ENCODE results near the gene MCEE.
"Not testable (repeated sequence)": the region's sequence is repeated elsewhere in the genome, so short reads cannot be mapped to it uniquely, and the experiment has no call there.

The MCEE gene

DNA sequence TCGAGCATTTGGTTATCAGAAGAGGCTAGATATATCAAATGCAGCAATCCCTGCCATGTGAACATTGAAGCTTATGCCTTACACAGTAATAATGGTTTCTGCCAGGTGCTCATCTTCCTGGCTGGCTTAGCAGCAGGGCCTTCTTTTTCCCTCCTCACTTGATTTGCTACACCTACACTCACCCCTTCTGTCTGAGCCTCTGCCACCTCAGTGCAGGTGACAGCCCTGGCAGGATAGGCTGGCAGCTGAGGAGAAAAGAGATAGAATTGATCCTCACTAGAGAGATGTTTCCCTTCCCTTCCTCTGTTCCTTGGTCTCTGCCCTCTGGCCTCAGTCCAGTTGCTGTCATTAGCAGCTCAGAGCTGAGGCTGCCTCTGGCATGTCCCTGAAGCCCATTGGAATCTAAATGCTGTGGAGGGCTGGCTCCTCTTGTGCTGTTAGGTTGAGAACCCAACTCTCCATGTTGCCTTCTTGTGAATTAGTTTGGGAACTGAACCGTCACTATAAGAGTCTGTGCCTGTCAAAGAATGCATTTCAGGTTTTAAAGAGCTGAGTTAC is 18.6 kb upstream of the MCEE start:
- DNase-seq (ENCODE audit: insufficient read length, low spot score) = no peak
- TF ChIP-seq POLR2A (IDR thresholded peaks at IDR 0.05; ENCODE audit: low read depth, low read length) = no peak
- FAIRE-seq = no peak

DNA sequence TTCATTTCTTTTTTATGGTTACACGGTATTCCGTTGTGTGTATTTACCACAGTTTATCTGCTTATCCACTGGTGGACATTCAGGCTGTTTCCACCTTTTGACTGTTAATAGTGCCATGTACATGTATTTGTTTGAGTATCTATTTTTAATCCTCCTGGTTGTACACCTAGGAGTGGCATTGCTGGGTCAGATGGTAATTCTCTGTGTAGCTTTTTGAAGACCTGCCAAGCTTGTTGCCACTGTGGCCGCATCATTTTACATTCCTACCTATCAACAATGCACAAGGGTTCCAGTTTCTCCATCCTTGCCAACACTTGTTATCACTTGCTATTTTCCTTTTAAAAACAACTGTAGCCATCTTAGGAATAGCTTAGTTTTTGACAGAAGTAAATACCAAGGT is 13.8 kb upstream of the MCEE start:
- TF ChIP-seq POLR2A (IDR thresholded peaks at IDR 0.05; ENCODE audit: low read depth, low read length) = no peak
- no peak for DNase-seq (ENCODE audit: insufficient read length, low spot score)
- no peak for FAIRE-seq

DNA sequence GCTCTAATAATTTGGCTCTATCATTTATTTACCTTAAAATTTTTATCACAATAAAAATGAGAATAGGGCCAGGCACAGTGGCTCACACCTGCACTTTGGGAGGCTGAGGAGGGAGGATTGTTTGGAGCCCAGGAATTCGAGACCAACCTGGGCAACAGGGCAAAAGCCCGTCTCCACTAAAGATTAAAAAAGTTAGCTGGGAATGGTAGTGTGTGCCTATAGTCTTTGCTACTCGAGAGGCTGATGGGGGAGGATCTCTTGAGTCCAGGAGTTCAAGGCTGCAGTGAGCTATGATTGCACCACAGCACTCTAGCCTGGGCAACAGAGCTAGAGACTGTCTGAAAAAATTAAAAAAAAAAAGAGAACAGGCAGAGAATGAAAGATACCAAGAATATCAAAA is 6.1 kb upstream of the MCEE start:
- no peak for FAIRE-seq
- no peak for DNase-seq (ENCODE audit: insufficient read length, low spot score)
- no peak for TF ChIP-seq POLR2A (IDR thresholded peaks at IDR 0.05; ENCODE audit: low read depth, low read length)

DNA sequence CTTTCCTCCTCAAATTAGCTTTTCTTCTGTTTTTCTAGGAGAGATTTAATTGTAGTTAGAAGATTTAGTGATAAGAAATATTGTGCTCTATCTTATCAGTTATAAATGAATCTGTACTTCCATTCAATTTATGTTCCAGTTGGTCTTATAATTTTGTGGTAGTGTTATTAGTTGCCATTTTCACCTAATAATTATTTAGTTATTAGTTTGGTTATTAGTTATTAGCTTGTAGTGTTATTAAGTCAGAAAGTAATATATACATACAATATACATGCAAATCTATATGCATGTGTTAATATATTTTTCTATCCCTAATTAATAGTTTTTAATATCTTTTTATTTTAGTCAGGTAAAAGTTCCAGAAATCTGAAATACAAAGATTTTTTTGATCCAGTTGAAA is 3.6 kb upstream of the MCEE start:
- DNase-seq (ENCODE audit: insufficient read length, low spot score) (no peak), FAIRE-seq (no peak)
- no peak for TF ChIP-seq POLR2A (IDR thresholded peaks at IDR 0.05; ENCODE audit: low read depth, low read length)

DNA sequence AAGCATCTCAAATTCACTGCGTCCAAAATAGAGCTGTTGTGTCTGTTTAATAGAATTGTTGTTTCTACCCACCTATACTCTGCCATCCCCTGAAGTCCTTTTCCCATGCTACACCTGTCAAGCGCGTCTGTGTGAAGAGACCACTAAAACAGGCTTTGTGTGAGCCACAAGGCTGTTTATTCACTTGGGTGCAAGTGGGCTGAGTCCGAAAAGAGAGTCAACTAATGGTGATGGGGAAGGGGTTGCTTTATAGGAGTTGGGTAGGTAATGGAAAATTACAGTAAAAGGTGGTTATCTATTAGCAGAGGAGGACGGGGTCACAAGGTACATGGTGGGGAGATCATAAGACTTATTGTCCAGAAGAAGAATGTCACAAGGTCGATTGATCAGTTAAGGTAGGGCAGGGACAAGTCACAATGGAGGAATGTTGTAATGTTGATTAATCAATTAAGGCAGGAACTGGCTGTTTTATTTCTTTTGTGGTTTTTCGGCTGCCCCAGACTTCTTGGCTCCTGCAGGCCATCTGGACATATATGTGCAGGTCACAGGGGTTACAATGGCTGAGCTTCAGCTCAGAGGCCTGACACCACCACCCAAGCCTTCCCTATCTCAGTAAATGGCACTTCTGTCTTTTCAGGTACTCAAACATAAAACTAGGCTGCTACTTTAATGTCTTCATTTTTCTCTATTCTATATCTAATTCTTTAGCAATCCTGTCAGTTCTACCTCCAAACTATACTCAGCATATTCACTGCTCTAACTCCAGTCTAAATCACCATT is 1.5 kb upstream of the MCEE start:
- not testable (repeated sequence) for DNase-seq (ENCODE audit: insufficient read length, low spot score); FAIRE-seq

DNA sequence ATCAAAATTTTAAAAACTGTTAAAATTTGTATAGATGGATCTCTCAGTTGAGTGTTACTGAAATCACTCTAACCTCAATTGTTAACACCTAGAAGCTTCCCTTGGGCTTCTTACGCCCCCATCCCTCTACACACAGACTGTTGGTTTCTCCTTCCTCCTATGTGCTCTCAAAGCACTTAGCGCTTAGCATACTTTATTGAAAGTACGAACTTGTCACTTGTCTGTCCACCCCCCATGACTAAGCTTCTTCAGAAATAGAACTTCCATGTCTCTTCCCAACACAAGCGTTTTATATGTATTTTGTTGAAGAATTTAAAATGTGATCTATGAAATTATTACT is 846 bp upstream of the MCEE start:
- no peak for DNase-seq (ENCODE audit: insufficient read length, low spot score)
- FAIRE-seq = no peak
- TF ChIP-seq POLR2A (IDR thresholded peaks at IDR 0.05; ENCODE audit: low read depth, low read length) = no peak

DNA sequence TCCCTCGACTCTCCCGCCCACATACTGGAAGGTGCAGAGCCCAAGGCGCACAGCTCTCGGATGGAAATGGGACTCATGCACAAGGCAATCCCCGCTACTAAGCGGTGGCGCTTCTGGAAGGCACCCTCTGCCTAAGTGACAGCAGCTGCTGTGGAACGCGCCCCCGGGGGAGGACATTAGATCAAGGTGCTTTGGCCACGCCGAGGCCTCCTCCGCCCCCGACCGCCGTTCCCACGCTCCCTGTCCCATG is 202 bp downstream of the MCEE start:
- TF ChIP-seq POLR2A (IDR thresholded peaks at IDR 0.05; ENCODE audit: low read depth, low read length) = no peak
- DNase-seq (ENCODE audit: insufficient read length, low spot score) (peak; percentile 34), FAIRE-seq (no peak)

DNA sequence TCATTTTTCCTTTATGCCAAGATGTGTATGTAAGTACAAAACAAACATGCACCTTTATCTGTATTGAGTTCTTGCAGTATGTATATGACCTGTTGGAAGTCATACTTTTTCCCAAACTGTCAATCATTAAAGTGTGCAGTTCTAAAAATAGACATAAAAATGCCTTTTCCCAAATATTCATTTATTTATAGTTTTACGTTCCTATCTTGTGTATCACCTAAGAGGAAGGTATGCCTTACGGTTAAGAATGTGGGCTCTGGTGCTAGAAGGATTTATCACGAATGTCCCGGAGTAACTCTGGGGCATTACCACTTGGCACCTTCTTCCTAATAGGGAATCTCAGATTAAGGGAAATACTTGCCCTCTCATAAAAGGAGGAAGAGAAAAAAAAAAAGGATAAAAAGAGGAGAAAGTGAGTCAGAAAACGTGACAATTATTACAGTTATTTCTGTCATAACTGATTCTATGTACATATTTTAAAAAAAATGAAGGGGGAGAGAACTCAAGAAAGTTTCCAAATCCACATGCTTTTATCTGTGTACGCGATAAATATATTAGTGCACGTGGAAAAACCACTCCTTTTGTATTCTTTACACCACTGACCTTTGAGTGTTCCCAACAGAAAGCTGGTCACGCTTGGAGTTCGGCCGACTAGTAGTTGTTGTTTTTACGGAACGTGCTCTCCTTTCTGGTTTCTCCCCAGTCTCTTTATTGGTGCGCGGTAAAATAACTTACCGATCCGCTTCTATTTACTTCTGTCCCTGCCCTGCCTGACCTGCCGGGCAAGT is 721 bp downstream of the MCEE start:
- DNase-seq (ENCODE audit: insufficient read length, low spot score) (no peak), FAIRE-seq (no peak)
- TF ChIP-seq POLR2A (IDR thresholded peaks at IDR 0.05; ENCODE audit: low read depth, low read length) = no peak

DNA sequence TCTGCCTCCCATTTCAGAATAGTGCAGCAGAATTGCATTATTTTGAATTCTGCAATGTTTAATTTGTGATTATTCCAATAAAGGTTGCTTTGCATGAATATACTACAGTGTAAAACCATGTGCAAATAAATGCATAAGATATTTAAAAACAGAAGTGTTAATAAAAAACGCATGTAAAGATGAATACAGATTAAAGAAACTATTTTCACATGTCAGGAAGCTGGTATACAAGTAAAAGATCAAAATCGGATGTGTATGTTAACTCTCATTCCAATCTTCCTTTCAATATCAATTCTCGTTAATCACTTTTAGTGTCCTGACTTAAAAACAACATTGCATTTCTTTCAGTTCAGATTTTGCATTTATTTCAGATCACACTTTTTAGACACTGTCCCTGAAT is 3.1 kb downstream of the MCEE start:
- FAIRE-seq = no peak
- DNase-seq (ENCODE audit: insufficient read length, low spot score) = no peak
- TF ChIP-seq POLR2A (IDR thresholded peaks at IDR 0.05; ENCODE audit: low read depth, low read length) = no peak

DNA sequence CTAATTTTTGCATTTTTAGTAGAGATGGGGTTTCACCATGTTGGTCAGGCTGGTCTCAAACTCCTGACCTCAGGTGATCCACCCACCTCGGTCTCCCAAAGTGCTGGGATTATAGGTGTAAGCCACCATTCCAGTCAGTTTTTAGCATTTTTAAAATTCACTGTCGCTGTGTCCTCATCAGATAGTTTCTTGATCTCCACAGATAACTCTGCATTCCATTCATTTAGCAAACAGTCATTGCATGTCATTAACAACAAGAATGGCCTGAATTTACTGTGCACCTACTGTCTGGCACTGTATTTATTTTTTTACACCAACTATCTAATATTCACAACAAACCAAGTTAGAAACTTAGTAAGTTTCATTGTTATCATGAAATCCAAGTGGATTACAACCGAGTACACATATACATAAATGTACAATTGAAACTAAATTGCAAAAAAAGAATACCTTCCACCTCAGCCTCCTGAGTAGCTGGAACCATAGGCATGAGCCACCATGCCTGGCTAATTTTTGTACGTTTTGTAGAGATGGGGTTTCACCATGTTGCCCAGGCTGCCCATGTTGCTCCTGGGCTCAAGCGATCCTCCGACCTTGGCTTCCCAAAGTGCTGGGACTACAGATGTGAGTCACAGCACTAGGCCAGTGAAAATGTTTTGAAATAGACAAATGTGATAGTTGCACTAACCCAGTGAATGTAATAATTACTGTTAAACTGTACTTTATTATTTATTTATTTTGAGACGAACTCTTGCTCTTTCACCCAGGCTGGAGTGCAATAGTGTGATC is 4.3 kb downstream of the MCEE start:
- no peak for TF ChIP-seq POLR2A (IDR thresholded peaks at IDR 0.05; ENCODE audit: low read depth, low read length)
- DNase-seq (ENCODE audit: insufficient read length, low spot score) (no peak), FAIRE-seq (no peak)

DNA sequence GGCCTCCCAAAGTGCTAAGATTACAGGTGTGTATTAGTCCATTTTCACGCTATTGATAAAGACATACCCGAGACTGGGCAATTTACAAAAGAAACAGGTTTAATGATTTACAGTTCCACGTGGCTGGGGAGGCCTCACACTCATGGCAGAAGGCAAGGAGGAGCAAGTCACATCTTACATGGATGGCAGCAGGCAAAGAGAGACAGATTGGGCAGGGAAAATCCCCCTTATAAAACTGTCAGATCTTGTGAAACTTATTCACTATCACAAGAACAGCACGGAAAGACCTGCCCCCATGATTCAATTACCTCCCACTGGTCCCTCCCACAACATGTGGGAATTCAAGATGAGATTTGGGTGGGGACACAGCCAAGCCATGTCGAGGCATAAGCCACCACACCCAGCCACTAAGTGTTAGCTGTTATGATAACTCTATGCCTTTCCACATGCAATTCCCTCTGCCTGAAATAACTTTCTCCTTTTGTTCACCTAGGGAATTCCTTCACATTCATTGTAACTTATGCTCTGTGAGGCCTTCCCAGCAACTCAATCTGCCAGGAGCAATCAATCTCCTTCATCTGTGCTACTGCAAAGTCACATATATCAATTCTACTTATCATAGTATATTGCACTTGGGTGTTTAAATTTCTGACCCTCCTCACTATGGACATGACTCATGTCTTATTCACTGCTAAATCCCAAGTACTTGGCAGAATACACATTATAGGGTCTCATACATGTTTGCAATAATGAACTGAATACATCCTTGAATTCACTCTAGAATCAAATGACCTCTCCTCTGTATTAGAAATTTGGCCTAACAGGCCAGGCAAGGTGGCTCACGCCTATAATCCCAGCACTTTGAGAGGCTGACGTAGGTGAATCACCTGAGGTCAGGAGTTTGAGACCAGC is 7.4 kb downstream of the MCEE start:
- no peak for TF ChIP-seq POLR2A (IDR thresholded peaks at IDR 0.05; ENCODE audit: low read depth, low read length)
- FAIRE-seq (no peak), DNase-seq (ENCODE audit: insufficient read length, low spot score) (no peak)

DNA sequence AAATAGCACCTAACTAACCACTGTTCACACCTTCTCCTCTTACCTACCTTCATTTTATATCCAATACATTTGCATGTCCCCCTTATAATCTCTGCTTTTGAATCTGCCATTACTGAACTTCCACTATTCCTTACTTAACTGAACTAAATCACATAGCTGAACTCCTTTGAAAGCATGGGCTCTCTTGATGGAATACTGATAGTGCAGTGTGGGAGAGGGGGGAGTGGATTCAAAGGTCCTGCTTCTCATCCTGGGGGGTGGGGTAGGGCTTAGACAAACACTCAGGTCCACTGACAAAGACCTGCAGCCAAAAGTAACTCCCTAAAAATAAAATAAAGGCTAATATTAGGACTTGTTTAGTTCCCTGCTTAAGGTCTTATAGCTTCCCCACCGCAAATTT is 8.6 kb downstream of the MCEE start:
- FAIRE-seq = no peak
- TF ChIP-seq POLR2A (IDR thresholded peaks at IDR 0.05; ENCODE audit: low read depth, low read length) = no peak
- no peak for DNase-seq (ENCODE audit: insufficient read length, low spot score)

DNA sequence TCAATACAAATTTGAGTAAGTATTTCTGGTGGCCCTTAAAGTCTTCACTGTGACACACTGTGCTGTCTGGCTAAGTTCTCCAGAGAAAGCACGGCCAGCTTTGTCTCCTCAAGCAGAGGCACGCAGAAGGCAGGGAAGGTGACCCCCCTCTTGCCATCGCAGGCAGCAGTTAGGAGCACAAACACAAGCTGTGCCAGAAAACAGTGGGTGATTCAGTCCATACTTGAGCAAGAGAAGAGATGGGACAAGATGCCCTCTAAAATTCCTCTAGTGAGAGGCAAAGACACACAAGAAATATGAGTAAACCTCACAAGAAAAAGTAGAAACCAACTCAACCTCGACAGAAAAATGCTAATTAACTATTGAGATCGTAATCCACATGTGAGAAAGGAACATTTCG is 9.8 kb downstream of the MCEE start:
- FAIRE-seq = no peak
- no peak for DNase-seq (ENCODE audit: insufficient read length, low spot score)
- no peak for TF ChIP-seq POLR2A (IDR thresholded peaks at IDR 0.05; ENCODE audit: low read depth, low read length)

Data from H54 (cell line).